HG02938 (cell line): ENCODE results near the gene OR10A7.
"Not testable (repeated sequence)": the region's sequence is repeated elsewhere in the genome, so short reads cannot be mapped to it uniquely, and the experiment has no call there.

Experiments
- ATAC-seq: cut with Tn5 transposase; IDR thresholded peaks from one replicate; pipeline ENCODE4 v1.9.1; 2021; ENCODE audit warnings: mild to moderate bottlenecking, moderate library complexity; ENCODE audit not compliant: unreplicated experiment

The OR10A7 gene

GRCh38 chr12:55220725-55221124 lies at the start of gene OR10A7:
TSS of gene OR10A7 (plus strand) at chr12:55221025. CDS start at chr12:55221025, 0 bp downstream.
- no peak for ATAC-seq

GRCh38 chr12:55171445-55171844 lies 49.4 kb upstream of the OR10A7 start:
- no peak for ATAC-seq

GRCh38 chr12:55171846-55172245 lies 49.0 kb upstream of the OR10A7 start:
- not testable (repeated sequence) for ATAC-seq

GRCh38 chr12:55172686-55173085 lies 48.1 kb upstream of the OR10A7 start:
- no peak for ATAC-seq

GRCh38 chr12:55173456-55173855 lies 47.4 kb upstream of the OR10A7 start:
- no peak for ATAC-seq

- no peak for ATAC-seq
These were observed 32.3 kb upstream of the OR10A7 start for GRCh38 chr12:55188573-55188972.

GRCh38 chr12:55188974-55189556 lies 31.8 kb upstream of the OR10A7 start:
- peak; percentile 89 for ATAC-seq

GRCh38 chr12:55194382-55194781 lies 26.4 kb upstream of the OR10A7 start:
- no peak for ATAC-seq

GRCh38 chr12:55226523-55226922 lies 5.7 kb downstream of the OR10A7 start:
- ATAC-seq: no peak

- ATAC-seq: no peak
These were observed 6.8 kb downstream of the OR10A7 start for GRCh38 chr12:55227643-55228042.

GRCh38 chr12:55244309-55244708 lies 23.5 kb downstream of the OR10A7 start, which contains the start of gene OR6C74:
TSS of gene OR6C74 (plus strand) at chr12:55244609. CDS start at chr12:55247288, 2,679 bp downstream.
- ATAC-seq: no peak

- no peak for ATAC-seq
These were observed 25.3 kb downstream of the OR10A7 start for GRCh38 chr12:55246159-55246558.

GRCh38 chr12:55250944-55251343 lies 30.1 kb downstream of the OR10A7 start:
- no peak for ATAC-seq

- ATAC-seq: no peak
These were observed 32.5 kb downstream of the OR10A7 start for GRCh38 chr12:55253281-55253680.

- ATAC-seq: no peak
These were observed 36.0 kb downstream of the OR10A7 start for GRCh38 chr12:55256831-55257230.

GRCh38 chr12:55258303-55258702 lies 37.5 kb downstream of the OR10A7 start:
- no peak for ATAC-seq
